ENCODE results near the gene TEAD4. TPM values are rescaled to one million over a fixed set of nuclear protein-coding genes. Genes with fewer than 3 reads are reported as not detected.

TEAD4 gene
- total RNA-seq, 1 experiment from 2014 or later = 96.8 TPM

DNA sequence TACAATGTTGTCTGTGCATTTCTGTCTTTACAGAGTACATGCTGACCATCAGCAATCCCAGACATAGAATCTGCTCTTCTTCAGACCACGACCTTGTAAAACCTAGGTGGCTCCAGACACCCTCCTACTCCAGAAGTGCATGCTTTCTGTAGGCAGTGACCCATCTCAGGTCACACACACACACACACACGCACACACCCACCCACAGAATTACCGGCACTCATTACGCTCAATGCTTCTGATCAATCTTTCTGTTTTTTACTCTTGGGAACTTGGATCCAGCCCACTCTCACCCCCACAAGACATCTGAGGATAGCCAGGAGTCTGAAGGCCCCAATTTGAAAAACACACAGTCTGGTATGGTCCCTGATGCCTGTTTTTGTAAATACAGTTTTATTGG, 110.5 kb downstream of the TEAD4 start:
- no peaks in the 10 kb centered on the region for H3K36me3 Mint-ChIP-seq

DNA sequence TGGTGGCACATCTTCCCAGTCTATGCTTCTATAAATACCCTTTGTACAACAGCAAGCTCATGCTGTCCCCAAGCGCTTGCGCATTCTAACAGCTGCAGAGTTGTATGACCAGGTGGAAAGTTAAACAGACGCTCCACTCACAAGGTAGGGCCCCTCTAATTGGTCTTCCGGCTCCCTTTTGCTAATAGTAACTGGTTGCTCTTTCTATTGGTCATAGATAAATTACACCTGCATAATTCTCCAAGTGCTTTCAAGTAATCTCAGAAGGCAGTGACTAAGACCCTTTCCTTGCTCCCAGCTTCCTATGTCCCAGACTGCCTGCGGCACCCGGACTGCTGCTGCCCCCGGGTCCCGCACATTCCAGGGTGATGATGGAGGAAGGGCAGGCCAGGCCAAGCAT, 111.9 kb downstream of the TEAD4 start:
- Mint-ChIP-seq H3K4me3 (no peak overlapping the region), H3K4me1 (peaks cover 3% of the 10 kb centered on the region), H3K27me3 (ENCODE audit: low read depth) (peaks cover 10% of the 10 kb centered on the region), H3K27ac (no peak overlapping the region), H3K9me3 (no peaks in the 10 kb centered on the region), H3K36me3 (no peaks in the 10 kb centered on the region)
- ChIA-PET CTCF (interaction anchor here (0.8 to 2.0 kb wide), 8 partner anchors 9 to 225 kb away, joined by 3 to 9 read pairs (median 4); no protein-coding TSS in a partner anchor), POLR2A (no interaction called here)
- ATAC-seq (no peak), DNase-seq (ENCODE audit: low spot score) (no peak)
- TF ChIP-seq, protein P1, sequence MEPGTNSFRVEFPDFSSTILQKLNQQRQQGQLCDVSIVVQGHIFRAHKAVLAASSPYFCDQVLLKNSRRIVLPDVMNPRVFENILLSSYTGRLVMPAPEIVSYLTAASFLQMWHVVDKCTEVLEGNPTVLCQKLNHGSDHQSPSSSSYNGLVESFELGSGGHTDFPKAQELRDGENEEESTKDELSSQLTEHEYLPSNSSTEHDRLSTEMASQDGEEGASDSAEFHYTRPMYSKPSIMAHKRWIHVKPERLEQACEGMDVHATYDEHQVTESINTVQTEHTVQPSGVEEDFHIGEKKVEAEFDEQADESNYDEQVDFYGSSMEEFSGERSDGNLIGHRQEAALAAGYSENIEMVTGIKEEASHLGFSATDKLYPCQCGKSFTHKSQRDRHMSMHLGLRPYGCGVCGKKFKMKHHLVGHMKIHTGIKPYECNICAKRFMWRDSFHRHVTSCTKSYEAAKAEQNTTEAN (CRISPR knock-in tag; IDR thresholded peaks at IDR 0.05) = no peak
- TF ChIP-seq CREB1 (CRISPR knock-in tag; IDR thresholded peaks at IDR 0.05) (no peak), ZNF317 (CRISPR knock-in tag; IDR thresholded peaks at IDR 0.05; ENCODE audit: borderline replicate concordance, low read depth) (no peak), ZNF671 (CRISPR knock-in tag; IDR thresholded peaks at IDR 0.05) (no peak), ZNF396 (CRISPR knock-in tag; IDR thresholded peaks at IDR 0.05; ENCODE audit: borderline replicate concordance) (no peak), HMGA2 (CRISPR knock-in tag; IDR thresholded peaks at IDR 0.05) (no peak)
- TF ChIP-seq, protein P2, sequence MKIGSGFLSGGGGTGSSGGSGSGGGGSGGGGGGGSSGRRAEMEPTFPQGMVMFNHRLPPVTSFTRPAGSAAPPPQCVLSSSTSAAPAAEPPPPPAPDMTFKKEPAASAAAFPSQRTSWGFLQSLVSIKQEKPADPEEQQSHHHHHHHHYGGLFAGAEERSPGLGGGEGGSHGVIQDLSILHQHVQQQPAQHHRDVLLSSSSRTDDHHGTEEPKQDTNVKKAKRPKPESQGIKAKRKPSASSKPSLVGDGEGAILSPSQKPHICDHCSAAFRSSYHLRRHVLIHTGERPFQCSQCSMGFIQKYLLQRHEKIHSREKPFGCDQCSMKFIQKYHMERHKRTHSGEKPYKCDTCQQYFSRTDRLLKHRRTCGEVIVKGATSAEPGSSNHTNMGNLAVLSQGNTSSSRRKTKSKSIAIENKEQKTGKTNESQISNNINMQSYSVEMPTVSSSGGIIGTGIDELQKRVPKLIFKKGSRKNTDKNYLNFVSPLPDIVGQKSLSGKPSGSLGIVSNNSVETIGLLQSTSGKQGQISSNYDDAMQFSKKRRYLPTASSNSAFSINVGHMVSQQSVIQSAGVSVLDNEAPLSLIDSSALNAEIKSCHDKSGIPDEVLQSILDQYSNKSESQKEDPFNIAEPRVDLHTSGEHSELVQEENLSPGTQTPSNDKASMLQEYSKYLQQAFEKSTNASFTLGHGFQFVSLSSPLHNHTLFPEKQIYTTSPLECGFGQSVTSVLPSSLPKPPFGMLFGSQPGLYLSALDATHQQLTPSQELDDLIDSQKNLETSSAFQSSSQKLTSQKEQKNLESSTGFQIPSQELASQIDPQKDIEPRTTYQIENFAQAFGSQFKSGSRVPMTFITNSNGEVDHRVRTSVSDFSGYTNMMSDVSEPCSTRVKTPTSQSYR (CRISPR knock-in tag; IDR thresholded peaks at IDR 0.05) = no peak
- TF ChIP-seq, protein P3, sequence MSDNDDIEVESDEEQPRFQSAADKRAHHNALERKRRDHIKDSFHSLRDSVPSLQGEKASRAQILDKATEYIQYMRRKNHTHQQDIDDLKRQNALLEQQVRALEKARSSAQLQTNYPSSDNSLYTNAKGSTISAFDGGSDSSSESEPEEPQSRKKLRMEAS (CRISPR knock-in tag; IDR thresholded peaks at IDR 0.05) = no peak

More for the DNA sequence above, 110.5 kb downstream of the TEAD4 start:
- TF ChIP-seq CREM (CRISPR knock-in tag; IDR thresholded peaks at IDR 0.05) (no peak), ELF4 (CRISPR knock-in tag; IDR thresholded peaks at IDR 0.05; ENCODE audit: low read depth) (no peak)
- TF ChIP-seq, protein P4, sequence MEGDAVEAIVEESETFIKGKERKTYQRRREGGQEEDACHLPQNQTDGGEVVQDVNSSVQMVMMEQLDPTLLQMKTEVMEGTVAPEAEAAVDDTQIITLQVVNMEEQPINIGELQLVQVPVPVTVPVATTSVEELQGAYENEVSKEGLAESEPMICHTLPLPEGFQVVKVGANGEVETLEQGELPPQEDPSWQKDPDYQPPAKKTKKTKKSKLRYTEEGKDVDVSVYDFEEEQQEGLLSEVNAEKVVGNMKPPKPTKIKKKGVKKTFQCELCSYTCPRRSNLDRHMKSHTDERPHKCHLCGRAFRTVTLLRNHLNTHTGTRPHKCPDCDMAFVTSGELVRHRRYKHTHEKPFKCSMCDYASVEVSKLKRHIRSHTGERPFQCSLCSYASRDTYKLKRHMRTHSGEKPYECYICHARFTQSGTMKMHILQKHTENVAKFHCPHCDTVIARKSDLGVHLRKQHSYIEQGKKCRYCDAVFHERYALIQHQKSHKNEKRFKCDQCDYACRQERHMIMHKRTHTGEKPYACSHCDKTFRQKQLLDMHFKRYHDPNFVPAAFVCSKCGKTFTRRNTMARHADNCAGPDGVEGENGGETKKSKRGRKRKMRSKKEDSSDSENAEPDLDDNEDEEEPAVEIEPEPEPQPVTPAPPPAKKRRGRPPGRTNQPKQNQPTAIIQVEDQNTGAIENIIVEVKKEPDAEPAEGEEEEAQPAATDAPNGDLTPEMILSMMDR (IDR thresholded peaks at IDR 0.05) = no peak
- TF ChIP-seq, protein P5, sequence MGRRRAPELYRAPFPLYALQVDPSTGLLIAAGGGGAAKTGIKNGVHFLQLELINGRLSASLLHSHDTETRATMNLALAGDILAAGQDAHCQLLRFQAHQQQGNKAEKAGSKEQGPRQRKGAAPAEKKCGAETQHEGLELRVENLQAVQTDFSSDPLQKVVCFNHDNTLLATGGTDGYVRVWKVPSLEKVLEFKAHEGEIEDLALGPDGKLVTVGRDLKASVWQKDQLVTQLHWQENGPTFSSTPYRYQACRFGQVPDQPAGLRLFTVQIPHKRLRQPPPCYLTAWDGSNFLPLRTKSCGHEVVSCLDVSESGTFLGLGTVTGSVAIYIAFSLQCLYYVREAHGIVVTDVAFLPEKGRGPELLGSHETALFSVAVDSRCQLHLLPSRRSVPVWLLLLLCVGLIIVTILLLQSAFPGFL (CRISPR knock-in tag; IDR thresholded peaks at IDR 0.05; ENCODE audit: borderline replicate concordance) = no peak
- TF ChIP-seq, protein P6, sequence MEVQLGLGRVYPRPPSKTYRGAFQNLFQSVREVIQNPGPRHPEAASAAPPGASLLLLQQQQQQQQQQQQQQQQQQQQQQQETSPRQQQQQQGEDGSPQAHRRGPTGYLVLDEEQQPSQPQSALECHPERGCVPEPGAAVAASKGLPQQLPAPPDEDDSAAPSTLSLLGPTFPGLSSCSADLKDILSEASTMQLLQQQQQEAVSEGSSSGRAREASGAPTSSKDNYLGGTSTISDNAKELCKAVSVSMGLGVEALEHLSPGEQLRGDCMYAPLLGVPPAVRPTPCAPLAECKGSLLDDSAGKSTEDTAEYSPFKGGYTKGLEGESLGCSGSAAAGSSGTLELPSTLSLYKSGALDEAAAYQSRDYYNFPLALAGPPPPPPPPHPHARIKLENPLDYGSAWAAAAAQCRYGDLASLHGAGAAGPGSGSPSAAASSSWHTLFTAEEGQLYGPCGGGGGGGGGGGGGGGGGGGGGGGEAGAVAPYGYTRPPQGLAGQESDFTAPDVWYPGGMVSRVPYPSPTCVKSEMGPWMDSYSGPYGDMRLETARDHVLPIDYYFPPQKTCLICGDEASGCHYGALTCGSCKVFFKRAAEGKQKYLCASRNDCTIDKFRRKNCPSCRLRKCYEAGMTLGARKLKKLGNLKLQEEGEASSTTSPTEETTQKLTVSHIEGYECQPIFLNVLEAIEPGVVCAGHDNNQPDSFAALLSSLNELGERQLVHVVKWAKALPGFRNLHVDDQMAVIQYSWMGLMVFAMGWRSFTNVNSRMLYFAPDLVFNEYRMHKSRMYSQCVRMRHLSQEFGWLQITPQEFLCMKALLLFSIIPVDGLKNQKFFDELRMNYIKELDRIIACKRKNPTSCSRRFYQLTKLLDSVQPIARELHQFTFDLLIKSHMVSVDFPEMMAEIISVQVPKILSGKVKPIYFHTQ (CRISPR knock-in tag; IDR thresholded peaks at IDR 0.05) = no peak
- TF ChIP-seq, protein P7, sequence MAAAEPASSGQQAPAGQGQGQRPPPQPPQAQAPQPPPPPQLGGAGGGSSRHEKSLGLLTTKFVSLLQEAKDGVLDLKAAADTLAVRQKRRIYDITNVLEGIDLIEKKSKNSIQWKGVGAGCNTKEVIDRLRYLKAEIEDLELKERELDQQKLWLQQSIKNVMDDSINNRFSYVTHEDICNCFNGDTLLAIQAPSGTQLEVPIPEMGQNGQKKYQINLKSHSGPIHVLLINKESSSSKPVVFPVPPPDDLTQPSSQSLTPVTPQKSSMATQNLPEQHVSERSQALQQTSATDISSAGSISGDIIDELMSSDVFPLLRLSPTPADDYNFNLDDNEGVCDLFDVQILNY (CRISPR knock-in tag; IDR thresholded peaks at IDR 0.05) = no peak
- TF ChIP-seq, protein P8, sequence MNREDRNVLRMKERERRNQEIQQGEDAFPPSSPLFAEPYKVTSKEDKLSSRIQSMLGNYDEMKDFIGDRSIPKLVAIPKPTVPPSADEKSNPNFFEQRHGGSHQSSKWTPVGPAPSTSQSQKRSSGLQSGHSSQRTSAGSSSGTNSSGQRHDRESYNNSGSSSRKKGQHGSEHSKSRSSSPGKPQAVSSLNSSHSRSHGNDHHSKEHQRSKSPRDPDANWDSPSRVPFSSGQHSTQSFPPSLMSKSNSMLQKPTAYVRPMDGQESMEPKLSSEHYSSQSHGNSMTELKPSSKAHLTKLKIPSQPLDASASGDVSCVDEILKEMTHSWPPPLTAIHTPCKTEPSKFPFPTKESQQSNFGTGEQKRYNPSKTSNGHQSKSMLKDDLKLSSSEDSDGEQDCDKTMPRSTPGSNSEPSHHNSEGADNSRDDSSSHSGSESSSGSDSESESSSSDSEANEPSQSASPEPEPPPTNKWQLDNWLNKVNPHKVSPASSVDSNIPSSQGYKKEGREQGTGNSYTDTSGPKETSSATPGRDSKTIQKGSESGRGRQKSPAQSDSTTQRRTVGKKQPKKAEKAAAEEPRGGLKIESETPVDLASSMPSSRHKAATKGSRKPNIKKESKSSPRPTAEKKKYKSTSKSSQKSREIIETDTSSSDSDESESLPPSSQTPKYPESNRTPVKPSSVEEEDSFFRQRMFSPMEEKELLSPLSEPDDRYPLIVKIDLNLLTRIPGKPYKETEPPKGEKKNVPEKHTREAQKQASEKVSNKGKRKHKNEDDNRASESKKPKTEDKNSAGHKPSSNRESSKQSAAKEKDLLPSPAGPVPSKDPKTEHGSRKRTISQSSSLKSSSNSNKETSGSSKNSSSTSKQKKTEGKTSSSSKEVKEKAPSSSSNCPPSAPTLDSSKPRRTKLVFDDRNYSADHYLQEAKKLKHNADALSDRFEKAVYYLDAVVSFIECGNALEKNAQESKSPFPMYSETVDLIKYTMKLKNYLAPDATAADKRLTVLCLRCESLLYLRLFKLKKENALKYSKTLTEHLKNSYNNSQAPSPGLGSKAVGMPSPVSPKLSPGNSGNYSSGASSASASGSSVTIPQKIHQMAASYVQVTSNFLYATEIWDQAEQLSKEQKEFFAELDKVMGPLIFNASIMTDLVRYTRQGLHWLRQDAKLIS (CRISPR knock-in tag; IDR thresholded peaks at IDR 0.05; ENCODE audit: borderline replicate concordance) = no peak
- no peaks in the 10 kb centered on the region for H3K9me3 Mint-ChIP-seq
- no peaks in the 10 kb centered on the region; the same call in none of the 2 replicates for H3K27me3 Mint-ChIP-seq (ENCODE audit: low read depth)
- no peak overlapping the region for H3K4me3 Mint-ChIP-seq
- peaks cover 11% of the 10 kb centered on the region for H3K4me1 Mint-ChIP-seq
- H3K27ac Mint-ChIP-seq = no peak overlapping the region
- DNase-seq (ENCODE audit: low spot score) (no peak), ATAC-seq (no peak)
- ChIA-PET CTCF (interaction anchor here (1.5 to 2.0 kb wide), 2 partner anchors 28 to 206 kb away, joined by 5 to 9 read pairs; no protein-coding TSS in a partner anchor), POLR2A (no interaction called here)

Data from WTC11 (cell line).